AG09309 (cell line): ENCODE measurements around the gene SP5.

ENCODE experiments used
- DNase-seq: peaks from one replicate; pipeline ENCODE4 v3.0.0-alpha.2; 2010; ENCODE audit warnings: low read depth
- H3K4me3 ChIP-seq: 2 replicates; pipeline ENCODE4 v1.5.1; 2011; ENCODE audit warnings: mild to moderate bottlenecking, low read depth, low read length, moderate library complexity; ENCODE audit not compliant: control insufficient read depth
- CTCF ChIP-seq: IDR thresholded peaks from 2 replicates; pipeline ENCODE4 v1.5.1; 2011; ENCODE audit warnings: mild to moderate bottlenecking, low read depth, low read length, inconsistent platforms; ENCODE audit not compliant: insufficient read depth, control insufficient read depth; ENCODE audit errors: missing control alignments

The SP5 gene

GRCh38 chr2:170710609-170710979 is 4.5 kb upstream of the SP5 start:
- DNase-seq = no peak
- TF ChIP-seq CTCF = no peak
- H3K4me3 ChIP-seq = no peak overlapping the region

GRCh38 chr2:170711196-170711773 is 3.9 kb upstream of the SP5 start:
- H3K4me3 ChIP-seq = no peak overlapping the region
- no peak for TF ChIP-seq CTCF

GRCh38 chr2:170711774-170712652 is 3.1 kb upstream of the SP5 start:
- H3K4me3 ChIP-seq = no peak overlapping the region
- DNase-seq = no peak
- TF ChIP-seq CTCF = no peak

More at GRCh38 chr2:170711196-170711773, 3.9 kb upstream of the SP5 start:
- no peak for DNase-seq

GRCh38 chr2:170712653-170713542 is 2.2 kb upstream of the SP5 start:
- H3K4me3 ChIP-seq = no peak overlapping the region
- TF ChIP-seq CTCF = no peak
- DNase-seq = no peak

GRCh38 chr2:170713543-170714380 is 1.4 kb upstream of the SP5 start:
- DNase-seq = no peak
- no peak overlapping the region; the same call in none of the 2 replicates for H3K4me3 ChIP-seq
- no peak for TF ChIP-seq CTCF

- DNase-seq = no peak
These were observed 616 bp upstream of the SP5 start for GRCh38 chr2:170714381-170715061.

More at GRCh38 chr2:170714381-170715061, 616 bp upstream of the SP5 start:
- H3K4me3 ChIP-seq = peak overlapping the region; percentile 1
- TF ChIP-seq CTCF = no peak
